Fibroblast of lung (primary cell): ENCODE results near the gene TWIST1. TPM values are rescaled to one million over a fixed set of nuclear protein-coding genes. Genes with fewer than 3 reads are reported as not detected.

Source experiments
- DNase-seq, 2 donors: peaks; one replicate each; pipeline versions ENCODE4 v3.0.0 to v3.0.0-alpha.2; 2010; ENCODE audit warnings: low read depth in 2 of 2
- H2AFZ ChIP-seq: 2 replicates; pipeline ENCODE4 v1.5.1; 2012; ENCODE audit warnings: low read length, control low read depth, inconsistent platforms
- H3K27ac ChIP-seq: 2 replicates; pipeline ENCODE4 v1.5.1; 2011; ENCODE audit warnings: low read length, control low read depth; ENCODE audit not compliant: insufficient read depth
- H3K27me3 ChIP-seq: 2 replicates; pipeline ENCODE4 v1.5.1; 2011; ENCODE audit warnings: mild to moderate bottlenecking, low read length; ENCODE audit not compliant: control insufficient read depth, insufficient read depth
- H3K36me3 ChIP-seq: 2 replicates; pipeline ENCODE4 v1.5.1; 2011; ENCODE audit warnings: low read length; ENCODE audit not compliant: control insufficient read depth, insufficient read depth
- H3K4me1 ChIP-seq: 2 replicates; pipeline ENCODE4 v1.5.1; 2011; ENCODE audit warnings: low read length; ENCODE audit not compliant: control insufficient read depth, insufficient read depth; ENCODE audit errors: extremely low read depth
- H3K4me2 ChIP-seq: 2 replicates; pipeline ENCODE4 v1.5.1; 2011; ENCODE audit warnings: low read length, control low read depth; ENCODE audit not compliant: insufficient read depth; ENCODE audit errors: extremely low read depth
- H3K4me3 ChIP-seq, 4 experiments: fragments of 200-600 bp in 1 of 4; sonication (generic) in 1 of 4; replicated peaks in 1 of 4; 2 replicates each; pipeline ENCODE4 v1.5.1; 2011 to 2016; ENCODE audit warnings: low read length in 4 of 4, low read depth in 3 of 4, mild to moderate bottlenecking in 3 of 4, control low read depth in 2 of 4, inconsistent platforms in 1 of 4, mixed read lengths in 1 of 4; ENCODE audit not compliant: insufficient read depth in 1 of 4; ENCODE audit errors: control extremely low read depth in 1 of 4
- H3K79me2 ChIP-seq: 2 replicates; pipeline ENCODE4 v1.5.1; 2012; ENCODE audit warnings: mild to moderate bottlenecking, low read length, inconsistent platforms; ENCODE audit not compliant: control insufficient read depth, insufficient read depth
- H3K9ac ChIP-seq: 2 replicates; pipeline ENCODE4 v1.5.1; 2011; ENCODE audit warnings: mild to moderate bottlenecking, low read length, control low read depth; ENCODE audit not compliant: insufficient read depth
- H3K9me3 ChIP-seq: 2 replicates; pipeline ENCODE4 v1.5.1; 2012; ENCODE audit warnings: low read depth, low read length; ENCODE audit not compliant: control insufficient read depth, insufficient read depth
- H4K20me1 ChIP-seq: 2 replicates; pipeline ENCODE4 v1.5.1; 2011; ENCODE audit warnings: low read length; ENCODE audit not compliant: control insufficient read depth, insufficient read depth; ENCODE audit errors: extremely low read depth
- CTCF ChIP-seq, 2 donors: IDR thresholded peaks in 1 of 2; conservative IDR thresholded peaks in 1 of 2; 1 replicate in 1 of 2; 2 replicates in 1 of 2; pipeline ENCODE4 v1.5.1; 2011 to 2012; ENCODE audit warnings: low read length in 2 of 2, control low read depth in 1 of 2, inconsistent platforms in 1 of 2, low read depth in 1 of 2, mild to moderate bottlenecking in 1 of 2
- EZH2 ChIP-seq: IDR thresholded peaks from 2 replicates; pipeline ENCODE4 v1.5.1; 2012; ENCODE audit warnings: low read length, control low read depth, mild to moderate bottlenecking; ENCODE audit errors: missing control alignments
- polyA plus RNA-seq, 2 donors: library from polyadenylated mRNA; depleted of rRNA in 1 of 2; stranded (reverse) in 1 of 2; unstranded in 1 of 2; fragments of >200 nt; gene quantifications; 2 replicates each; pipeline ENCODE4 v1.2.1, GENCODE V29; 2011 to 2012; ENCODE audit warnings: missing spikeins in 1 of 2
- total RNA-seq: library from RNA; depleted of rRNA; stranded (reverse); fragments of >200 nt; gene quantifications from 2 replicates; pipeline ENCODE4 v1.2.1, GENCODE V29; 2014

TWIST1 gene
- total and polyA plus RNA-seq, 2 donors (not counting 1 experiment from before 2014, with no cell fraction given): 3.6 to 31.2 TPM

DNA sequence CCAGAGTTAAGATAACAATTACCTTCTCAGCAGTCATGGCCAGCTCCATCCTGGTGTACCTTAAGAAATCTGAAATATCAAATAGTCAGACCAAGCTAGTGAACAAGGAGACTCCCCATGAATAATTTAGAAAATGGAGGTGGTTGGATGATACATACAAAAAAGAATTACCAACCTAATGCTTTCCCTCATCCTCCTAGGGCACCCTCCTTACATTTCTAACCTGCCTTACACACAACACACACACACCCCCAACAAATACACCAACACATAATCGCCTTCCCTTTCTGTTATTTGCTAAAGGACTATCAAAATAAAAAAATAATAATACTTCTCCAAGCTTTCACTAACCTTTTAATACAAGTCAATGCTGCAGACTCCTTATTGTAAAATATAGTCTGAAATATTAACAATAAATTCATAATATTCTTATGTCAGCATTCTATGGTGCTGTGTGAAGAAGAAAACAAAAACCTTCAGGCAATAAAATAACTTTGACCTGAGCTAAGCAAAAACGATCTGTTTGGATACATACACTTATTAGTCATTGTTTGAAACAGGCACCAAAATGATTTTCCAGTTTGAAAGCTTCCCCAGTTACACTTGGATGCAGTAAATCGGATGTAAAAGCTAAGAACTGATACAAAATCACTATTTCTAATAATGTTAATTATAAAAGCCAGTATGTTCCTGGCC lies 3.4 kb downstream of the TWIST1 start:
- Histone ChIP-seq H3K9ac (no peak overlapping the region), H3K27ac (no peak overlapping the region), H3K4me1 (no peaks in the 10 kb centered on the region), H3K36me3 (no peaks in the 10 kb centered on the region), H3K4me2 (peak overlapping the region; percentile 62), H3K9me3 (no peaks in the 10 kb centered on the region), H3K4me3 (peak overlapping the region; percentile 6 to 90 (median 76)), H3K79me2 (peaks cover 18% of the 10 kb centered on the region), H3K27me3 (peaks cover 6% of the 10 kb centered on the region), H4K20me1 (no peaks in the 10 kb centered on the region), H2AFZ (no peak overlapping the region)
- DNase-seq: peak; percentile 36 to 61
- no peak for TF ChIP-seq EZH2

- H3K79me2 ChIP-seq: peaks cover 18% of the 10 kb centered on the region
- no peak overlapping the region for H3K27ac ChIP-seq
- no peak overlapping the region for H3K9ac ChIP-seq
- no peak for TF ChIP-seq EZH2
- TF ChIP-seq CTCF (conservative IDR thresholded peaks at IDR 0.05 in 1 of 2, IDR thresholded peaks at IDR 0.05 in 1 of 2; ENCODE audit: low read depth in 1 of 2, low read length in 2 of 2): no peak
- DNase-seq: no peak
- H2AFZ ChIP-seq: no peak overlapping the region
- H3K4me1 ChIP-seq: no peaks in the 10 kb centered on the region
- H3K4me3 ChIP-seq: no peak overlapping the region
- no peaks in the 10 kb centered on the region for H3K36me3 ChIP-seq
- H3K4me2 ChIP-seq: no peak overlapping the region
- peaks cover 13% of the 10 kb centered on the region for H3K27me3 ChIP-seq
- H4K20me1 ChIP-seq: no peaks in the 10 kb centered on the region
- no peaks in the 10 kb centered on the region for H3K9me3 ChIP-seq
Measured at GRCh38 chr7:19113002-19113350, 4.5 kb downstream of the TWIST1 start.

DNA sequence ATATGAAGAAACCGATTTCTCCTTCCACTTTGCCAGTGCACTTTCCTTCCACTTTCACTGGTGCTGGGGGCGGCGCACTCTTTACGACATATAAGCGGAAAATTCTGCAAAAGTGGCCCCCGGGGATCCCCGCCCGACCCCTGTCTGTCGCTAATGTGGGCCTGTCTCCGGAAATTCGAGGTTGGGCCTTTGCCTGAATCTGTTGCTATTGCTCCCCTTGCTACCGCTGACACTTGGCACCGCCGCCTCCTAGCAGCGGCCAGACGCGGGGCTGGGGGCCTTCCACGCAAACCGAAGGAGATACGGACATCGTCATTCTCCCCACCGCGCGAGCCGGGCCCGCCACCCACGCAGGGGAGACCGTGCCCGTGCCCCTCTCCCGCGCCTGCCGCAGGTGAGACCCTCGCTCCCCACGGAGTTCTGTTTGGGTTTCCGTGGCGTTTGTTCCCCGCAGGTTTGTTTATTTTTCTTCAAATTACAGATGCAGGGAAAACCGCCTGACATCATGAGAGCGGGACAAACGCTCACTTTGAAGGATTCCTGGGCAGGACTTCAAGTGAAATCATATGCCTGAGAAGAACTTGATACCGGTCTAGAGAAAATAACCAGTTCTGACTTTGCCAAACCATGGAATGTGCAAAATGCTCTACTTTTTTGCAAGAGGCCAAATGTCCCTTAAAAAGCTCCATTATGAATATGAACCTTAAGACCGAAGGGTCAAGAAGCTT lies 5.0 kb downstream of the TWIST1 start:
- Histone ChIP-seq H3K79me2 (peaks cover 18% of the 10 kb centered on the region), H3K9me3 (no peaks in the 10 kb centered on the region), H3K4me3 (no peak overlapping the region), H4K20me1 (no peaks in the 10 kb centered on the region), H3K4me2 (no peak overlapping the region), H3K36me3 (no peaks in the 10 kb centered on the region), H3K4me1 (no peaks in the 10 kb centered on the region), H3K27ac (no peak overlapping the region), H3K27me3 (peaks cover 18% of the 10 kb centered on the region), H3K9ac (no peak overlapping the region), H2AFZ (no peak overlapping the region)
- TF ChIP-seq CTCF (conservative IDR thresholded peaks at IDR 0.05 in 1 of 2, IDR thresholded peaks at IDR 0.05 in 1 of 2; ENCODE audit: low read depth in 1 of 2, low read length in 2 of 2): no peak
- DNase-seq: peak; percentile 73 to 87
